Lower lobe of right lung (tissue), 2 donors: Measurements from ENCODE around the gene TBXAS1. TPM values are rescaled to one million over a fixed set of nuclear protein-coding genes. Genes with fewer than 3 reads are reported as not detected.

Source experiments
- ATAC-seq, 2 donors: fragments of 200-7000 bp; cut with Tn5 transposase; one replicate each; pipeline ENCODE4 v1.9.1; 2020 to 2022; ENCODE audit warnings: mild to moderate bottlenecking in 2 of 2, moderate library complexity in 2 of 2
- DNase-seq: peaks from one replicate; pipeline ENCODE4 v3.0.0-alpha.2; 2020
- H3K27ac ChIP-seq: fragments of 200-600 bp; one replicate; pipeline ENCODE4 v1.8.0; 2022
- H3K27me3 ChIP-seq: fragments of 200-600 bp; one replicate; pipeline ENCODE4 v1.8.0; 2022; ENCODE audit warnings: low read depth
- H3K36me3 ChIP-seq: fragments of 200-600 bp; one replicate; pipeline ENCODE4 v1.8.0; 2022; ENCODE audit warnings: mild to moderate bottlenecking
- H3K4me1 ChIP-seq: fragments of 200-600 bp; one replicate; pipeline ENCODE4 v1.8.0; 2022
- H3K4me3 ChIP-seq: fragments of 200-600 bp; one replicate; pipeline ENCODE4 v1.8.0; 2022; ENCODE audit warnings: mild to moderate bottlenecking
- H3K9me3 ChIP-seq: fragments of 200-600 bp; one replicate; pipeline ENCODE4 v1.8.0; 2022
- intact Hi-C: fragments of 100-400 bp; cut with DNase I; formaldehyde crosslinking; loops from one replicate; pipeline ENCODE4 v1.11.0; 2022
- total RNA-seq: library from RNA; stranded (reverse); fragmentation: NEBNext Ultra II Directional; extraction: Animal tissue kit (Norgen Biotek cat#: 25700); gene quantifications from one replicate; pipeline ENCODE4 v1.2.1, GENCODE V29; 2021
- TF ChIP-seq, protein P1 (sequence below): fragments of 200-600 bp; IDR thresholded peaks from one replicate; pipeline ENCODE4 v1.8.0; 2022; ENCODE audit warnings: antibody characterized with exemption, mild to moderate bottlenecking
- donor health status: DM: no; HTN: yes; CAD: no; lungs with severe emphysema.

TBXAS1 gene
- total RNA-seq, 1 donor from 2014 or later, result 92.6 TPM

DNA sequence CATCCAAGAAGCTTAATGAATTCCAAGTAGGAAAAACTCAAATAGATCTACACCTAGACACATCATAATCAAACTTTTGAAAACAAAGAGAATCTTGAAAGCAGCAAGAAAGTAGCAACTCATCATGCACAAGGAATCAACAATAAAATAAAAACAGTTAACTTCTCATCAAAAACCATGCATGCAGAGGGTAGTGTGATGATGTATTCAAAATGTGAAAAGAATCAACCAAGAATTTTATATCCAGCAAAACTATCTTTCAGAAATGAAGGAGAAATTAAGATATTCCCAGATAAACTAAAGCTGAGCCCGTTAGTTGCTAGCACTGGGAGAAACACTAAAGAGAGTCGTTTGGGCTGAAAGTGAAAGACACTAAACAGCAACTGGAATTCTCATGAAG, 238.0 kb downstream of the TBXAS1 start:
- H3K4me3 ChIP-seq, result no peak overlapping the region
- no peaks in the 10 kb centered on the region for H3K27me3 ChIP-seq
- DNase-seq (no peak), ATAC-seq (no peak)
- intact Hi-C loops, result no loop called here
- no peaks in the 10 kb centered on the region for H3K36me3 ChIP-seq
- H3K27ac ChIP-seq, result no peak overlapping the region
- peaks cover 7% of the 10 kb centered on the region for H3K4me1 ChIP-seq
- TF ChIP-seq, protein P1, sequence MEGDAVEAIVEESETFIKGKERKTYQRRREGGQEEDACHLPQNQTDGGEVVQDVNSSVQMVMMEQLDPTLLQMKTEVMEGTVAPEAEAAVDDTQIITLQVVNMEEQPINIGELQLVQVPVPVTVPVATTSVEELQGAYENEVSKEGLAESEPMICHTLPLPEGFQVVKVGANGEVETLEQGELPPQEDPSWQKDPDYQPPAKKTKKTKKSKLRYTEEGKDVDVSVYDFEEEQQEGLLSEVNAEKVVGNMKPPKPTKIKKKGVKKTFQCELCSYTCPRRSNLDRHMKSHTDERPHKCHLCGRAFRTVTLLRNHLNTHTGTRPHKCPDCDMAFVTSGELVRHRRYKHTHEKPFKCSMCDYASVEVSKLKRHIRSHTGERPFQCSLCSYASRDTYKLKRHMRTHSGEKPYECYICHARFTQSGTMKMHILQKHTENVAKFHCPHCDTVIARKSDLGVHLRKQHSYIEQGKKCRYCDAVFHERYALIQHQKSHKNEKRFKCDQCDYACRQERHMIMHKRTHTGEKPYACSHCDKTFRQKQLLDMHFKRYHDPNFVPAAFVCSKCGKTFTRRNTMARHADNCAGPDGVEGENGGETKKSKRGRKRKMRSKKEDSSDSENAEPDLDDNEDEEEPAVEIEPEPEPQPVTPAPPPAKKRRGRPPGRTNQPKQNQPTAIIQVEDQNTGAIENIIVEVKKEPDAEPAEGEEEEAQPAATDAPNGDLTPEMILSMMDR, result no peak
- peaks cover 23% of the 10 kb centered on the region for H3K9me3 ChIP-seq

DNA sequence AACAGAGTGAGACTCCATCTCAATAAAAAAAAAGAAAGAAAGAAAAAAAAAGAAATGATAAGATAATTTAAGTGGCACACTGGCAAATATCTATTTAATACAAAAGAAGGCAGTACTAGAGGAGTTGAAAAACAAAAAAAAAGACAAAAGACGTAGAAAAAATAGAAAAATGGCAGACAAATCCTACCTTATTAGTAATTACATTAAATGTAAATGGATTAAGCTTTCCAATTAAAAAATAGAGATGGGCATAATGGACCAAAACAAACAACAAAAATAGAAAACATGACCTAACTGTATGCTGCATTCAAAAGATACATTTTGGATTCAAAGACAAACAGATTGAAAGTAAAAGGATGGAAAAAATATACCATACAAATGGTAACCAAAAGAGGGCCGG, 239.0 kb downstream of the TBXAS1 start:
- DNase-seq, result no peak
- TF ChIP-seq, protein P1, result no peak
- peaks cover 23% of the 10 kb centered on the region for H3K9me3 ChIP-seq
- H3K4me1 ChIP-seq, result peaks cover 5% of the 10 kb centered on the region
- ATAC-seq, result no peak
- intact Hi-C loops, result no loop called here
- H3K27ac ChIP-seq, result no peak overlapping the region
- no peak overlapping the region for H3K4me3 ChIP-seq
- H3K27me3 ChIP-seq, result no peaks in the 10 kb centered on the region
- H3K36me3 ChIP-seq, result no peaks in the 10 kb centered on the region

DNA sequence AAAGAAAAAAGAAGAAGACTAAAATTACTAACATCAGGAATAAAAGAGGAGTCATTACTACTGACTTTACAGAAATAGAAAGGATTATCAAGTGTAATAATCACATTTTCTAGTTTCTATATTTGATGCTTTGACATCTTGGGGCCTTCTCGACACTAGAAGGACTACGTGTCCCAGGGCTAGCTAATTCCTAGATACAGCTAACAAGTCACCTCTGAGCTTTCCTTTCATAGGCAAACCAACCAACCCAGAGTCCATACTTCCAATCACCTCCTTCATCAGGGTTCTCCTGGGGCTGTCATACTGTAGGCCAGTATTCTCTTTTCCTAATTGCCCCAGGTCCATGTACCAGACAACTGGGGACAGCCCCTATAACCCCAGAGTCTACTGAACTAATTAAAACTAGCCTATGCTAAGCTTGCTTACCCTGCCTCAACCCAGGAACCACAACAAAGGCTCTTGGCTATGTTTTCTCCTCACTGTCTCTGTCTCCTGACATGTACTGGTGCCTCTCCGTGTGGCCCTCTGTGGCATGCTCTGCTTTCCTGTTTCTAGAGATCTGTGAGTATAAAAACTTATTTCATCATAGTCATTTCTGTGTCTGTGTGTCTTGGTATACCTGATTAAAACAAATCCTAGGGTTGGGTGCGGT, 240.4 kb downstream of the TBXAS1 start:
- peaks cover 5% of the 10 kb centered on the region for H3K4me1 ChIP-seq
- no peak for ATAC-seq
- TF ChIP-seq, protein P1, result no peak

More for the DNA sequence above, 240.4 kb downstream of the TBXAS1 start:
- H3K36me3 ChIP-seq, result no peaks in the 10 kb centered on the region
- no peak overlapping the region for H3K4me3 ChIP-seq
- DNase-seq, result no peak
- intact Hi-C loops, result no loop called here
- peaks cover 23% of the 10 kb centered on the region for H3K9me3 ChIP-seq
- no peaks in the 10 kb centered on the region for H3K27me3 ChIP-seq
- H3K27ac ChIP-seq, result no peak overlapping the region

Other genes starting within 250 kb of the TBXAS1 start
- gene HIPK2, start 51.3 kb upstream of the TBXAS1 start, total RNA-seq, result 81.0 TPM
- 122 TPM for gene PARP12, start 233.7 kb downstream of the TBXAS1 start, total RNA-seq